Ramos (cell line): ENCODE data around the gene NUDCD2.
"Not testable (repeated sequence)": the region's sequence is repeated elsewhere in the genome, so short reads cannot be mapped to it uniquely, and the experiment has no call there.

Source experiments
- in situ Hi-C: fragments of 300-500 bp; cut with MboI; formaldehyde crosslinking; loops from one replicate; pipeline ENCODE4 v1.14.3; 2022; ENCODE audit warnings: low sequenced_read_pairs; ENCODE audit not compliant: unreplicated experiment

The NUDCD2 gene

GRCh38 chr5:163473635-163474243, 13.8 kb upstream of the NUDCD2 start:
- in situ Hi-C loops: no loop called here

- in situ Hi-C loops: no loop called here
These were observed 7.8 kb upstream of the NUDCD2 start for GRCh38 chr5:163467682-163468081.

GRCh38 chr5:163463063-163463435, 3.1 kb upstream of the NUDCD2 start:
- in situ Hi-C loops: no loop called here

GRCh38 chr5:163460562-163461171, 765 bp upstream of the NUDCD2 start, which contains the start of gene HMMR:
HMMR (plus strand) TSS chr5:163460632; CDS start chr5:163460693, 61 bp downstream.
- in situ Hi-C loops: no loop called here

- in situ Hi-C loops: no loop called here
These were observed 462 bp downstream of the NUDCD2 start for GRCh38 chr5:163459462-163459818.

- in situ Hi-C loops: no loop called here
These were observed 1.0 kb downstream of the NUDCD2 start for GRCh38 chr5:163458778-163459385.

- in situ Hi-C loops: no loop called here
These were observed 3.1 kb downstream of the NUDCD2 start for GRCh38 chr5:163456840-163457239.

- in situ Hi-C loops: no loop called here
These were observed 3.8 kb downstream of the NUDCD2 start for GRCh38 chr5:163456029-163456589.

GRCh38 chr5:163455406-163455805, 4.5 kb downstream of the NUDCD2 start:
- in situ Hi-C loops: not testable (repeated sequence)

- in situ Hi-C loops: no loop called here
These were observed 6.2 kb downstream of the NUDCD2 start for GRCh38 chr5:163453705-163454104.

GRCh38 chr5:163451489-163451888, 8.4 kb downstream of the NUDCD2 start:
- in situ Hi-C loops: no loop called here

GRCh38 chr5:163448491-163448890, 11.4 kb downstream of the NUDCD2 start:
- in situ Hi-C loops: no loop called here

GRCh38 chr5:163447875-163448274, 12.0 kb downstream of the NUDCD2 start:
- in situ Hi-C loops: no loop called here

- in situ Hi-C loops: no loop called here
These were observed 12.7 kb downstream of the NUDCD2 start for GRCh38 chr5:163447191-163447590.

- in situ Hi-C loops: no loop called here
These were observed 14.6 kb downstream of the NUDCD2 start for GRCh38 chr5:163445345-163445744.

- in situ Hi-C loops: no loop called here
These were observed 15.4 kb downstream of the NUDCD2 start for GRCh38 chr5:163444526-163444925.

- in situ Hi-C loops: no loop called here
These were observed 18.9 kb downstream of the NUDCD2 start for GRCh38 chr5:163440954-163441353.

GRCh38 chr5:163439092-163439425, 20.8 kb downstream of the NUDCD2 start:
- in situ Hi-C loops: no loop called here

GRCh38 chr5:163437309-163438182, 22.4 kb downstream of the NUDCD2 start, which contains the start of gene CCNG1:
CCNG1 (plus strand) TSS chr5:163437595; CDS start chr5:163439257, 1,662 bp downstream.
- in situ Hi-C loops: no loop called here

- in situ Hi-C loops: no loop called here
These were observed 22.9 kb downstream of the NUDCD2 start for GRCh38 chr5:163437011-163437308.

- in situ Hi-C loops: no loop called here
These were observed 23.4 kb downstream of the NUDCD2 start for GRCh38 chr5:163436515-163436914.
